Liver (tissue), 9 donors: ENCODE results near the gene MKRN2. TPM values are rescaled to one million over a fixed set of nuclear protein-coding genes. Genes with fewer than 3 reads are reported as not detected.

ENCODE experiments used
- DNase-seq: peaks from one replicate; pipeline ENCODE4 v3.0.0-alpha.2; 2017; ENCODE audit warnings: low spot score
- H3K27ac ChIP-seq, 2 donors: one replicate each; pipeline ENCODE4 v1.7.0; 2013; ENCODE audit warnings: inconsistent platforms in 2 of 2, low read length in 2 of 2, control low read depth in 1 of 2, low read depth in 1 of 2, mild to moderate bottlenecking in 1 of 2
- H3K27me3 ChIP-seq, 4 donors: one replicate each; pipeline versions ENCODE4 v1.6.1 to v1.7.0; 2013; ENCODE audit warnings: low read length in 3 of 4, inconsistent platforms in 1 of 4, mild to moderate bottlenecking in 1 of 4, moderate library complexity in 1 of 4; ENCODE audit not compliant: control insufficient read depth in 4 of 4, insufficient read depth in 4 of 4
- H3K36me3 ChIP-seq, 4 donors: one replicate each; pipeline versions ENCODE4 v1.6.1 to v1.7.0; 2013; ENCODE audit warnings: low read length in 3 of 4, mild to moderate bottlenecking in 3 of 4, low read depth in 1 of 4, moderate library complexity in 1 of 4; ENCODE audit not compliant: control insufficient read depth in 4 of 4, insufficient read depth in 3 of 4
- H3K4me1 ChIP-seq, 4 donors: one replicate each; pipeline versions ENCODE4 v1.6.1 to v1.7.0; 2013; ENCODE audit warnings: low read length in 3 of 4, mild to moderate bottlenecking in 3 of 4, moderate library complexity in 1 of 4; ENCODE audit not compliant: control insufficient read depth in 4 of 4, insufficient read depth in 4 of 4
- H3K4me3 ChIP-seq, 3 donors: one replicate each; pipeline versions ENCODE4 v1.6.1 to v1.7.0; 2013; ENCODE audit warnings: low read length in 3 of 3, control low read depth in 1 of 3, low read depth in 1 of 3, mild to moderate bottlenecking in 1 of 3
- H3K9ac ChIP-seq, 2 donors: one replicate each; pipeline ENCODE4 v1.7.0; 2013; ENCODE audit warnings: low read length in 2 of 2, mild to moderate bottlenecking in 2 of 2, moderate library complexity in 2 of 2, control low read depth in 1 of 2, low read depth in 1 of 2
- H3K9me3 ChIP-seq, 4 donors: one replicate each; pipeline versions ENCODE4 v1.6.1 to v1.7.0; 2013; ENCODE audit warnings: low read length in 3 of 4; ENCODE audit not compliant: control insufficient read depth in 4 of 4
- EGR1 ChIP-seq, 2 donors: IDR thresholded peaks; 2 replicates each; pipeline ENCODE4 v1.6.1; 2016 to 2018; ENCODE audit warnings: antibody characterized with exemption in 2 of 2, low read depth in 2 of 2
- FOXA1 ChIP-seq: IDR thresholded peaks from 2 replicates; pipeline ENCODE4 v1.6.1; 2016; ENCODE audit warnings: antibody characterized with exemption
- FOXA2 ChIP-seq: IDR thresholded peaks from 2 replicates; pipeline ENCODE4 v1.6.1; 2016; ENCODE audit warnings: antibody characterized with exemption
- GABPA ChIP-seq, 2 donors: IDR thresholded peaks in 1 of 2; conservative IDR thresholded peaks in 1 of 2; 2 replicates each; pipeline ENCODE4 v1.6.1; 2016; ENCODE audit warnings: antibody characterized with exemption in 2 of 2, mild to moderate bottlenecking in 1 of 2, moderate library complexity in 1 of 2
- HNF4G ChIP-seq: IDR thresholded peaks from 2 replicates; pipeline ENCODE4 v1.6.1; 2016; ENCODE audit warnings: antibody characterized with exemption
- JUND ChIP-seq, 2 donors: IDR thresholded peaks; 2 replicates each; pipeline ENCODE4 v1.6.1; 2016; ENCODE audit warnings: antibody characterized with exemption in 2 of 2
- NR2F2 ChIP-seq: IDR thresholded peaks from 2 replicates; pipeline ENCODE4 v1.6.1; 2016; ENCODE audit warnings: antibody characterized with exemption
- RAD21 ChIP-seq, 2 donors: IDR thresholded peaks; 2 replicates each; pipeline ENCODE4 v1.6.1; 2016; ENCODE audit warnings: antibody characterized with exemption in 2 of 2, mild to moderate bottlenecking in 2 of 2
- REST ChIP-seq: IDR thresholded peaks from 2 replicates; pipeline ENCODE4 v1.6.1; 2016; ENCODE audit warnings: antibody characterized with exemption, mild to moderate bottlenecking
- RXRA ChIP-seq, 2 donors: IDR thresholded peaks; 2 replicates each; pipeline ENCODE4 v1.6.1; 2017 to 2018; ENCODE audit warnings: antibody characterized with exemption in 2 of 2, mild to moderate bottlenecking in 1 of 2
- SP1 ChIP-seq: IDR thresholded peaks from 2 replicates; pipeline ENCODE4 v1.6.1; 2018; ENCODE audit warnings: antibody characterized with exemption, mild to moderate bottlenecking
- TAF1 ChIP-seq: conservative IDR thresholded peaks from 2 replicates; pipeline ENCODE4 v1.6.1; 2016; ENCODE audit warnings: antibody characterized with exemption, mild to moderate bottlenecking
- YY1 ChIP-seq: IDR thresholded peaks from 2 replicates; pipeline ENCODE4 v1.6.1; 2016; ENCODE audit warnings: antibody characterized with exemption, mild to moderate bottlenecking
- ZBTB33 ChIP-seq: IDR thresholded peaks from 2 replicates; pipeline ENCODE4 v1.6.1; 2016; ENCODE audit warnings: antibody characterized with exemption
- WGBS: extraction: QIAGEN DNeasy Blood & Tissue Kit; methylation state at CpG from one replicate; pipeline ENCODE4 v1.1.7; 2013; 5-methylcytosine and 5-hydroxymethylcytosine counted together
- polyA plus RNA-seq, 2 donors: library from polyadenylated mRNA; stranded (reverse) in 1 of 2; unstranded in 1 of 2; fragments of 200-250 nt in 1 of 2; fragments of >200 nt in 1 of 2; fragmentation: Nextera tagmentation in 1 of 2; extraction: Ambion mirVana in 1 of 2; gene quantifications; one replicate each; pipeline versions ENCODE4 v1.2.1 to v1.2.3, GENCODE V29; 2013 to 2015
- total RNA-seq, 2 donors: library from RNA; depleted of rRNA; stranded (reverse); fragments of >200 nt; gene quantifications; one replicate each; pipeline ENCODE4 v1.2.3, GENCODE V29; 2014
- TF ChIP-seq, protein P1 (sequence below): fragments of 150-350 bp; IDR thresholded peaks from 2 replicates; pipeline ENCODE4 v1.5.1; 2017; ENCODE audit warnings: improper control_type of control experiment, low read depth, low read length; ENCODE audit not compliant: missing input control
- TF ChIP-seq, protein P2 (sequence below): IDR thresholded peaks from 2 replicates; pipeline ENCODE4 v1.6.1; 2016; ENCODE audit warnings: antibody characterized with exemption
- donor health status: healthy.
- donor health status: healthy.
- donor health status: healthy.
- donor health status: healthy.
- donor health status: healthy.

MKRN2 gene
- total and polyA plus RNA-seq, 4 donors, result 6.1 to 17.3 (median 11.7) TPM

DNA sequence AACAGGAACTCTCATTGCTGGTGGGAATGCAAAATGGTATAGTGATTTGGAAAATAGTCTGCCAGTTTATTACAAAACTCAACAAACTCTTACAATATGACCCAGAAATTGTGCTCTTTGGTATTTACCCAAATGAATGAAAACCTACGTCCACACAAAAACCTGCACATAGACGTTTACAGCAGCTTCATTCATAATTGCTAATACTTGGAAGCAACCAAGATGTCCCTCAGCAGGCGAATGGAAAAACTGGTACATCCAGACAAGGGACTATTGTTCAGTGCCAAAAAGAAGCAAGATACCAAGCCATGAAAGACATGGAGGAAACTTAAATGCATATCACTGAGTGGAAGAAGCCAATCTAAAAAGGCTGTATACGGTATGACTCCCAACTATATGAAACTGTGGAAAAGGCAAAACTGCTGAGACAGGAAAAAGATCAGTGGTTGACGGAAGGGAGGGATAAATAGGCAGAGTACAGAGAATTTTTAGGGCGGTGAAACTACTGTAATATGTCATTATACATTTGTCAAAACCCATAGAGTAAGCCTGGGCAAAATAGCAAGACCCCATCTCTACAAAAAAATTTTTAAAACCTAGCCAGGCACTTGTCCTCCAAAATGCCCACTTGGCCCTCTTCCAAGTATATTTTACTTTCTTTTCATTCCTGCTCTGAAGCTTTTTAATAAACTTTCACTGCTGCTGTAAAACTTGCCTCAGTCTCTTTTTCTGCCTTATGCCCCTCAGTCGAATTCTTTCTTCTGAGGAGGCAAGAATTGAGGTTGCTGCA, 6.7 kb upstream of the MKRN2 start:
- H3K36me3 ChIP-seq, result no peaks in the 10 kb centered on the region
- no peak overlapping the region for H3K9ac ChIP-seq
- no peak for TF ChIP-seq FOXA2
- TF ChIP-seq TAF1, result no peak
- TF ChIP-seq EGR1 (IDR thresholded peaks at IDR 0.05; ENCODE audit: low read depth in 2 of 2), result no peak
- TF ChIP-seq, protein P1, sequence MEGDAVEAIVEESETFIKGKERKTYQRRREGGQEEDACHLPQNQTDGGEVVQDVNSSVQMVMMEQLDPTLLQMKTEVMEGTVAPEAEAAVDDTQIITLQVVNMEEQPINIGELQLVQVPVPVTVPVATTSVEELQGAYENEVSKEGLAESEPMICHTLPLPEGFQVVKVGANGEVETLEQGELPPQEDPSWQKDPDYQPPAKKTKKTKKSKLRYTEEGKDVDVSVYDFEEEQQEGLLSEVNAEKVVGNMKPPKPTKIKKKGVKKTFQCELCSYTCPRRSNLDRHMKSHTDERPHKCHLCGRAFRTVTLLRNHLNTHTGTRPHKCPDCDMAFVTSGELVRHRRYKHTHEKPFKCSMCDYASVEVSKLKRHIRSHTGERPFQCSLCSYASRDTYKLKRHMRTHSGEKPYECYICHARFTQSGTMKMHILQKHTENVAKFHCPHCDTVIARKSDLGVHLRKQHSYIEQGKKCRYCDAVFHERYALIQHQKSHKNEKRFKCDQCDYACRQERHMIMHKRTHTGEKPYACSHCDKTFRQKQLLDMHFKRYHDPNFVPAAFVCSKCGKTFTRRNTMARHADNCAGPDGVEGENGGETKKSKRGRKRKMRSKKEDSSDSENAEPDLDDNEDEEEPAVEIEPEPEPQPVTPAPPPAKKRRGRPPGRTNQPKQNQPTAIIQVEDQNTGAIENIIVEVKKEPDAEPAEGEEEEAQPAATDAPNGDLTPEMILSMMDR, result no peak
- no peak for TF ChIP-seq YY1
- no peak for TF ChIP-seq SP1
- no peak for TF ChIP-seq REST
- TF ChIP-seq, protein P2, sequence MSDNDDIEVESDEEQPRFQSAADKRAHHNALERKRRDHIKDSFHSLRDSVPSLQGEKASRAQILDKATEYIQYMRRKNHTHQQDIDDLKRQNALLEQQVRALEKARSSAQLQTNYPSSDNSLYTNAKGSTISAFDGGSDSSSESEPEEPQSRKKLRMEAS, result no peak
- no peak for TF ChIP-seq FOXA1
- no peak for TF ChIP-seq GABPA (IDR thresholded peaks at IDR 0.05 in 1 of 2, conservative IDR thresholded peaks at IDR 0.05 in 1 of 2)
- no peak for TF ChIP-seq RXRA (IDR thresholded peaks at IDR 0.05)
- TF ChIP-seq JUND (IDR thresholded peaks at IDR 0.05), result no peak
- 75% methylated on average over 7 of the region's 7 CpGs for WGBS
- no peak for DNase-seq
- H3K4me3 ChIP-seq, result no peak overlapping the region
- H3K9me3 ChIP-seq, result no peaks in the 10 kb centered on the region
- H3K27me3 ChIP-seq, result peaks cover 0 to 2% (median 0%) of the 10 kb centered on the region in 4 donors
- H3K27ac ChIP-seq, result no peak overlapping the region
- peaks cover 0 to 7% (median 4%) of the 10 kb centered on the region in 4 donors for H3K4me1 ChIP-seq

GRCh38 chr3:12553921-12554391, 2.9 kb upstream of the MKRN2 start:
- Histone ChIP-seq H3K4me1 (peaks cover 0 to 23% (median 18%) of the 10 kb centered on the region in 4 donors), H3K36me3 (no peaks in the 10 kb centered on the region), H3K27ac (no peak overlapping the region), H3K9ac (peak overlapping the region in 1 of 2 donors; percentile 15), H3K27me3 (peaks cover 0 to 2% (median 0%) of the 10 kb centered on the region in 4 donors), H3K9me3 (no peaks in the 10 kb centered on the region), H3K4me3 (peak overlapping the region; percentile 39 to 53 (median 42))
- DNase-seq, result peak; percentile 57
- 6% methylated on average over 26 of the region's 26 CpGs for WGBS
- no peak for TF ChIP-seq YY1
- TF ChIP-seq ZBTB33, result no peak
- no peak for TF ChIP-seq SP1
- no peak for TF ChIP-seq HNF4G
- TF ChIP-seq FOXA1, result no peak
- no peak for TF ChIP-seq RAD21 (IDR thresholded peaks at IDR 0.05)
- TF ChIP-seq, protein P1, result no peak
- TF ChIP-seq, protein P2, result no peak
- no peak for TF ChIP-seq NR2F2
